ENCODE results near the gene CAMTA1. TPM values are rescaled to one million over a fixed set of nuclear protein-coding genes. Genes with fewer than 3 reads are reported as not detected.

CAMTA1 gene
- polyA plus RNA-seq, 1 of the 3 experiments (the other 2 are of a cell fraction) = 63.1 TPM

DNA sequence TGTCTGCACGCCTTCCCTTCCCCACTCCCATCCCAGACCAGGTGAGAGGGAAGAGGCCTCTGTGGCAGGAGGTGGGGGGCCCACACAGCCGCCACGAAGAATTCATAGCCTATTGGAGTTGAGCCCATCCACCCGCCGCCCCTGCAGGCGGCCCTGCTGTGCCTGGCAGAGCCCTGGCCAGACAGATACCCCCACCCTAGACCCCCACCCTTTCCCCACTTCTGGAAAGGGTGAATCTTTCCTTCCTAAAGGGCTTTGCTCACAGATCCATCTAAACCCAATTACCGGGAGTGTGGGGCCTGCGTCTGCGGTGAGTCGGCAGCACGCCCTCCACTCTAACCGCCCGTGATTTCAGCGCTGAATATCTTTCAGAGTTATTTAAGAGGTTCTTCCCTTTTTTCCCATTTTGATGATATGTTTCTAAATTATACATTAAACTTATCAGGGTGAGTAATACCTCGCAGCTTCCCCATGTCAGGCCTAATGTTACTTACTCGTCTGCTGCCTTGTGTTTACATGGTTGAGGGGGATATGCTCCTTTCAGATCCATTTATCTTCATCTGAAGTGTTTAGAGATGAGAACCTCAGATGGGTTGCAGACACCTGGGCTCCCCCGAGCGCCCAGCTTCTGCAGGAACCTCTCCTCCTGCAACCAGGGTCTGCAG is 802.0 kb downstream of the CAMTA1 start:
- no peaks in the 10 kb centered on the region for H4K20me1 ChIP-seq (ENCODE audit: insufficient read depth)
- H3K9ac ChIP-seq = no peak overlapping the region
- no peaks in the 10 kb centered on the region for H3K9me3 ChIP-seq
- no peaks in the 10 kb centered on the region for H3K36me3 ChIP-seq (replicated peaks in 1 of 2; ENCODE audit: control insufficient read depth in 1 of 2, insufficient read depth in 2 of 2, low read length in 1 of 2)
- no peak overlapping the region for H2AFZ ChIP-seq (ENCODE audit: low read depth)
- WGBS (ENCODE audit: low lambda C conversion rate) = 58% methylated on average over 16 of the region's 18 CpGs
- H3K4me1 ChIP-seq (ENCODE audit: control insufficient read depth in 1 of 2, insufficient read depth in 2 of 2, low read depth in 1 of 2, low read length in 1 of 2) = peaks cover 0 to 90% of the 10 kb centered on the region in 2 experiments; a peak in 2 of 4 replicates
- H3K4me2 ChIP-seq = no peak overlapping the region
- H3K9me2 ChIP-seq = no peaks in the 10 kb centered on the region
- no peaks in the 10 kb centered on the region for H3K27me3 ChIP-seq (ENCODE audit: insufficient read depth)
- ChIA-PET CTCF (interaction anchor here (0.6 to 3.5 kb wide), 7 partner anchors 28 to 166 kb away, joined by 3 to 16 read pairs (median 3); no protein-coding TSS in a partner anchor), POLR2A (interaction anchor here (1.4 to 6.7 kb wide), 4 partner anchors 29 to 58 kb away, joined by 3 to 43 read pairs (median 21); no protein-coding TSS in a partner anchor)
- H3F3A ChIP-seq (replicated peaks; ENCODE audit: insufficient read depth) = no peaks in the 10 kb centered on the region
- peak; percentile 80 for DNase-seq
- no peak overlapping the region for H3K4me3 ChIP-seq (ENCODE audit: low read depth in 2 of 2, low read length in 1 of 2)
- H3K27ac ChIP-seq (ENCODE audit: low read depth in 2 of 2, low read length in 1 of 2) = peak overlapping the region in 1 of 2 experiments; percentile 99; a peak in 2 of 4 replicates
- no peaks in the 10 kb centered on the region for H3K79me2 ChIP-seq (ENCODE audit: insufficient read depth)
- TF ChIP-seq, protein P1, sequence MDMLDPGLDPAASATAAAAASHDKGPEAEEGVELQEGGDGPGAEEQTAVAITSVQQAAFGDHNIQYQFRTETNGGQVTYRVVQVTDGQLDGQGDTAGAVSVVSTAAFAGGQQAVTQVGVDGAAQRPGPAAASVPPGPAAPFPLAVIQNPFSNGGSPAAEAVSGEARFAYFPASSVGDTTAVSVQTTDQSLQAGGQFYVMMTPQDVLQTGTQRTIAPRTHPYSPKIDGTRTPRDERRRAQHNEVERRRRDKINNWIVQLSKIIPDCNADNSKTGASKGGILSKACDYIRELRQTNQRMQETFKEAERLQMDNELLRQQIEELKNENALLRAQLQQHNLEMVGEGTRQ (IDR thresholded peaks at IDR 0.05; ENCODE audit: borderline replicate concordance, low read depth, low read length) = no peak
- TF ChIP-seq POLR2AphosphoS5 (IDR thresholded peaks at IDR 0.05; ENCODE audit: low read depth, low read length) (no peak), FOSL2 (IDR thresholded peaks at IDR 0.05; ENCODE audit: borderline replicate concordance, low read depth) (no peak), NFIC (IDR thresholded peaks at IDR 0.05; ENCODE audit: borderline replicate concordance) (no peak), EP300 (IDR thresholded peaks at IDR 0.05; ENCODE audit: borderline replicate concordance in 1 of 2, low read depth in 1 of 2, low read length in 1 of 2) (peak in 1 of 2 experiments; percentile 58; a peak in 2 of 4 replicates), RAD21 (IDR thresholded peaks at IDR 0.05; ENCODE audit: low read length) (0 out of 2 replicates have a peak, but pooled peaks have one; percentile 15), EZH2phosphoT487 (IDR thresholded peaks at IDR 0.05; ENCODE audit: borderline replicate concordance, low read depth) (no peak), RFX5 (IDR thresholded peaks at IDR 0.05; ENCODE audit: low read length) (no peak), MEF2A (IDR thresholded peaks at IDR 0.05; ENCODE audit: borderline replicate concordance, low read depth) (no peak), SMC3 (IDR thresholded peaks at IDR 0.05; ENCODE audit: low read depth, low read length) (no peak), FOXM1 (IDR thresholded peaks at IDR 0.05; ENCODE audit: low read depth) (no peak), CHD2 (IDR thresholded peaks at IDR 0.05; ENCODE audit: low read length, partially characterized antibody) (no peak), GATA2 (CRISPR knock-in tag; IDR thresholded peaks at IDR 0.05) (peak; percentile 23; the same call in 1 of the 2 replicates), YY1 (IDR thresholded peaks at IDR 0.05; ENCODE audit: low read depth) (no peak), TAF1 (IDR thresholded peaks at IDR 0.05; ENCODE audit: borderline replicate concordance, low read depth, low read length) (no peak), JUND (IDR thresholded peaks at IDR 0.05) (no peak), TCF12 (IDR thresholded peaks at IDR 0.05) (no peak), RCOR1 (IDR thresholded peaks at IDR 0.05; ENCODE audit: low read length) (0 out of 2 replicates have a peak, but pooled peaks have one; percentile 28), GABPA (IDR thresholded peaks at IDR 0.05; ENCODE audit: low read depth) (no peak)
- TF ChIP-seq, protein P2, sequence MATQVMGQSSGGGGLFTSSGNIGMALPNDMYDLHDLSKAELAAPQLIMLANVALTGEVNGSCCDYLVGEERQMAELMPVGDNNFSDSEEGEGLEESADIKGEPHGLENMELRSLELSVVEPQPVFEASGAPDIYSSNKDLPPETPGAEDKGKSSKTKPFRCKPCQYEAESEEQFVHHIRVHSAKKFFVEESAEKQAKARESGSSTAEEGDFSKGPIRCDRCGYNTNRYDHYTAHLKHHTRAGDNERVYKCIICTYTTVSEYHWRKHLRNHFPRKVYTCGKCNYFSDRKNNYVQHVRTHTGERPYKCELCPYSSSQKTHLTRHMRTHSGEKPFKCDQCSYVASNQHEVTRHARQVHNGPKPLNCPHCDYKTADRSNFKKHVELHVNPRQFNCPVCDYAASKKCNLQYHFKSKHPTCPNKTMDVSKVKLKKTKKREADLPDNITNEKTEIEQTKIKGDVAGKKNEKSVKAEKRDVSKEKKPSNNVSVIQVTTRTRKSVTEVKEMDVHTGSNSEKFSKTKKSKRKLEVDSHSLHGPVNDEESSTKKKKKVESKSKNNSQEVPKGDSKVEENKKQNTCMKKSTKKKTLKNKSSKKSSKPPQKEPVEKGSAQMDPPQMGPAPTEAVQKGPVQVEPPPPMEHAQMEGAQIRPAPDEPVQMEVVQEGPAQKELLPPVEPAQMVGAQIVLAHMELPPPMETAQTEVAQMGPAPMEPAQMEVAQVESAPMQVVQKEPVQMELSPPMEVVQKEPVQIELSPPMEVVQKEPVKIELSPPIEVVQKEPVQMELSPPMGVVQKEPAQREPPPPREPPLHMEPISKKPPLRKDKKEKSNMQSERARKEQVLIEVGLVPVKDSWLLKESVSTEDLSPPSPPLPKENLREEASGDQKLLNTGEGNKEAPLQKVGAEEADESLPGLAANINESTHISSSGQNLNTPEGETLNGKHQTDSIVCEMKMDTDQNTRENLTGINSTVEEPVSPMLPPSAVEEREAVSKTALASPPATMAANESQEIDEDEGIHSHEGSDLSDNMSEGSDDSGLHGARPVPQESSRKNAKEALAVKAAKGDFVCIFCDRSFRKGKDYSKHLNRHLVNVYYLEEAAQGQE (IDR thresholded peaks at IDR 0.05; ENCODE audit: low read depth, low read length) = no peak
- TF ChIP-seq, protein P3, sequence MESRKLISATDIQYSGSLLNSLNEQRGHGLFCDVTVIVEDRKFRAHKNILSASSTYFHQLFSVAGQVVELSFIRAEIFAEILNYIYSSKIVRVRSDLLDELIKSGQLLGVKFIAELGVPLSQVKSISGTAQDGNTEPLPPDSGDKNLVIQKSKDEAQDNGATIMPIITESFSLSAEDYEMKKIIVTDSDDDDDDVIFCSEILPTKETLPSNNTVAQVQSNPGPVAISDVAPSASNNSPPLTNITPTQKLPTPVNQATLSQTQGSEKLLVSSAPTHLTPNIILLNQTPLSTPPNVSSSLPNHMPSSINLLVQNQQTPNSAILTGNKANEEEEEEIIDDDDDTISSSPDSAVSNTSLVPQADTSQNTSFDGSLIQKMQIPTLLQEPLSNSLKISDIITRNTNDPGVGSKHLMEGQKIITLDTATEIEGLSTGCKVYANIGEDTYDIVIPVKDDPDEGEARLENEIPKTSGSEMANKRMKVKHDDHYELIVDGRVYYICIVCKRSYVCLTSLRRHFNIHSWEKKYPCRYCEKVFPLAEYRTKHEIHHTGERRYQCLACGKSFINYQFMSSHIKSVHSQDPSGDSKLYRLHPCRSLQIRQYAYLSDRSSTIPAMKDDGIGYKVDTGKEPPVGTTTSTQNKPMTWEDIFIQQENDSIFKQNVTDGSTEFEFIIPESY (IDR thresholded peaks at IDR 0.05; ENCODE audit: borderline replicate concordance, low read depth) = no peak
- TF ChIP-seq, protein P4, sequence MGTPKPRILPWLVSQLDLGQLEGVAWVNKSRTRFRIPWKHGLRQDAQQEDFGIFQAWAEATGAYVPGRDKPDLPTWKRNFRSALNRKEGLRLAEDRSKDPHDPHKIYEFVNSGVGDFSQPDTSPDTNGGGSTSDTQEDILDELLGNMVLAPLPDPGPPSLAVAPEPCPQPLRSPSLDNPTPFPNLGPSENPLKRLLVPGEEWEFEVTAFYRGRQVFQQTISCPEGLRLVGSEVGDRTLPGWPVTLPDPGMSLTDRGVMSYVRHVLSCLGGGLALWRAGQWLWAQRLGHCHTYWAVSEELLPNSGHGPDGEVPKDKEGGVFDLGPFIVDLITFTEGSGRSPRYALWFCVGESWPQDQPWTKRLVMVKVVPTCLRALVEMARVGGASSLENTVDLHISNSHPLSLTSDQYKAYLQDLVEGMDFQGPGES (IDR thresholded peaks at IDR 0.05; ENCODE audit: low read depth, low read length) = no peak
- TF ChIP-seq, protein P5, sequence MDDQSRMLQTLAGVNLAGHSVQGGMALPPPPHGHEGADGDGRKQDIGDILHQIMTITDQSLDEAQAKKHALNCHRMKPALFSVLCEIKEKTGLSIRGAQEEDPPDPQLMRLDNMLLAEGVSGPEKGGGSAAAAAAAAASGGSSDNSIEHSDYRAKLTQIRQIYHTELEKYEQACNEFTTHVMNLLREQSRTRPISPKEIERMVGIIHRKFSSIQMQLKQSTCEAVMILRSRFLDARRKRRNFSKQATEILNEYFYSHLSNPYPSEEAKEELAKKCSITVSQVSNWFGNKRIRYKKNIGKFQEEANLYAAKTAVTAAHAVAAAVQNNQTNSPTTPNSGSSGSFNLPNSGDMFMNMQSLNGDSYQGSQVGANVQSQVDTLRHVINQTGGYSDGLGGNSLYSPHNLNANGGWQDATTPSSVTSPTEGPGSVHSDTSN (IDR thresholded peaks at IDR 0.05) = no peak
- TF ChIP-seq, protein P6, sequence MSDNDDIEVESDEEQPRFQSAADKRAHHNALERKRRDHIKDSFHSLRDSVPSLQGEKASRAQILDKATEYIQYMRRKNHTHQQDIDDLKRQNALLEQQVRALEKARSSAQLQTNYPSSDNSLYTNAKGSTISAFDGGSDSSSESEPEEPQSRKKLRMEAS (IDR thresholded peaks at IDR 0.05; ENCODE audit: low read depth) = no peak
